NT2/D1 (cell line): ENCODE results near the gene KDM6A.
"Not testable (repeated sequence)": the region's sequence is repeated elsewhere in the genome, so short reads cannot be mapped to it uniquely, and the experiment has no call there.

Source experiments
- DNase-seq: peaks from one replicate; pipeline ENCODE4 v3.0.0-alpha.2; 2011; ENCODE audit warnings: low read depth, low spot score
- H3K27me3 ChIP-seq: 2 replicates; pipeline ENCODE4 v1.6.0; 2011; ENCODE audit warnings: mild to moderate bottlenecking; ENCODE audit not compliant: insufficient read length, insufficient read depth
- H3K36me3 ChIP-seq: 2 replicates; pipeline ENCODE4 v1.6.1; 2011; ENCODE audit warnings: mild to moderate bottlenecking, low read length, mixed read lengths; ENCODE audit not compliant: insufficient read depth, insufficient read length
- H3K4me1 ChIP-seq: 2 replicates; pipeline ENCODE4 v1.5.1; 2011; ENCODE audit not compliant: insufficient read depth, insufficient read length
- H3K4me3 ChIP-seq: 2 replicates; pipeline ENCODE4 v1.5.1; 2011; ENCODE audit warnings: low read depth; ENCODE audit not compliant: insufficient read length
- H3K9ac ChIP-seq: 2 replicates; pipeline ENCODE4 v1.6.0; 2011; ENCODE audit warnings: low read depth; ENCODE audit not compliant: insufficient read length
- H3K9me3 ChIP-seq: 2 replicates; pipeline ENCODE4 v1.5.1; 2011; ENCODE audit warnings: mild to moderate bottlenecking, low read length; ENCODE audit not compliant: insufficient read depth
- SUZ12 ChIP-seq: IDR thresholded peaks from 2 replicates; pipeline ENCODE4 v1.6.1; 2011; ENCODE audit not compliant: insufficient read length, insufficient read depth; ENCODE audit errors: extremely low read depth
- YY1 ChIP-seq: IDR thresholded peaks from 2 replicates; pipeline ENCODE4 v1.6.1; 2011; ENCODE audit not compliant: insufficient read length, insufficient read depth
- ZNF274 ChIP-seq: IDR thresholded peaks from 2 replicates; pipeline ENCODE4 v1.6.1; 2011; ENCODE audit warnings: mild to moderate bottlenecking, low read depth, low read length

KDM6A gene

GRCh38 chrX:44890247-44890646 is 17.3 kb downstream of the KDM6A start:
- Histone ChIP-seq H3K9me3 (no peaks in the 10 kb centered on the region), H3K4me3 (no peak overlapping the region), H3K36me3 (no peaks in the 10 kb centered on the region), H3K27me3 (no peaks in the 10 kb centered on the region), H3K4me1 (no peaks in the 10 kb centered on the region), H3K9ac (no peak overlapping the region)
- no peak for DNase-seq
- TF ChIP-seq ZNF274 (no peak), YY1 (no peak), SUZ12 (no peak)

- H3K4me3 ChIP-seq, H3K27me3 ChIP-seq, H3K9ac ChIP-seq, H3K36me3 ChIP-seq, H3K9me3 ChIP-seq, H3K4me1 ChIP-seq, DNase-seq: not testable (repeated sequence)
These were observed 17.7 kb downstream of the KDM6A start for GRCh38 chrX:44890687-44891086.

- no peaks in the 10 kb centered on the region for H3K4me1 ChIP-seq
- H3K9ac ChIP-seq, result no peak overlapping the region
- no peak for DNase-seq
- no peak for TF ChIP-seq ZNF274
- TF ChIP-seq SUZ12, result no peak
- TF ChIP-seq YY1, result no peak
- H3K9me3 ChIP-seq, result no peaks in the 10 kb centered on the region
- no peak overlapping the region for H3K4me3 ChIP-seq
- no peaks in the 10 kb centered on the region for H3K36me3 ChIP-seq
- H3K27me3 ChIP-seq, result no peaks in the 10 kb centered on the region
These were observed 18.7 kb downstream of the KDM6A start for GRCh38 chrX:44891642-44892041.

GRCh38 chrX:44896876-44897186 is 23.8 kb downstream of the KDM6A start:
- H3K4me3 ChIP-seq, result no peak overlapping the region
- H3K27me3 ChIP-seq, result no peaks in the 10 kb centered on the region
- H3K9me3 ChIP-seq, result no peaks in the 10 kb centered on the region
- H3K9ac ChIP-seq, result no peak overlapping the region
- DNase-seq, result no peak
- H3K36me3 ChIP-seq, result no peaks in the 10 kb centered on the region
- H3K4me1 ChIP-seq, result peaks cover 6% of the 10 kb centered on the region
- no peak for TF ChIP-seq ZNF274
- TF ChIP-seq YY1, result no peak
- no peak for TF ChIP-seq SUZ12

GRCh38 chrX:44897539-44897938 is 24.6 kb downstream of the KDM6A start:
- DNase-seq, result no peak
- Histone ChIP-seq H3K9ac (no peak overlapping the region), H3K4me1 (peaks cover 6% of the 10 kb centered on the region), H3K9me3 (0 out of 2 replicates have a peak, but pooled peaks cover under 1% of the 10 kb centered on the region), H3K4me3 (no peak overlapping the region), H3K27me3 (no peaks in the 10 kb centered on the region), H3K36me3 (no peaks in the 10 kb centered on the region)
- TF ChIP-seq ZNF274 (no peak), YY1 (no peak), SUZ12 (no peak)

GRCh38 chrX:44898411-44899221 is 25.6 kb downstream of the KDM6A start:
- DNase-seq, result no peak
- no peak for TF ChIP-seq ZNF274
- TF ChIP-seq SUZ12, result no peak
- no peak for TF ChIP-seq YY1

GRCh38 chrX:44899946-44900345 is 27.0 kb downstream of the KDM6A start:
- Histone ChIP-seq H3K36me3 (no peaks in the 10 kb centered on the region), H3K9me3 (peaks cover 5% of the 10 kb centered on the region; the same call in 1 of the 2 replicates), H3K27me3 (no peaks in the 10 kb centered on the region), H3K4me3 (no peak overlapping the region), H3K4me1 (peaks cover 6% of the 10 kb centered on the region), H3K9ac (no peak overlapping the region)
- TF ChIP-seq ZNF274 (no peak), SUZ12 (no peak), YY1 (no peak)
- no peak for DNase-seq

More at GRCh38 chrX:44898411-44899221, 25.6 kb downstream of the KDM6A start:
- Histone ChIP-seq H3K36me3 (no peaks in the 10 kb centered on the region), H3K4me3 (no peak overlapping the region), H3K9me3 (peaks cover 5% of the 10 kb centered on the region; the same call in 1 of the 2 replicates), H3K4me1 (peaks cover 6% of the 10 kb centered on the region), H3K27me3 (no peaks in the 10 kb centered on the region), H3K9ac (no peak overlapping the region)
